SK-N-SH (cell line): Measurements from ENCODE around the gene ELOA. TPM values are rescaled to one million over a fixed set of nuclear protein-coding genes. Genes with fewer than 3 reads are reported as not detected.

Source experiments
- CTCF ChIA-PET: fragments of 300-600, 350-600 bp; formaldehyde crosslinking; extraction: SDS; loops from one replicate; lab custom pipeline; 2021; lab: Yijun Ruan, JAX
- POLR2A ChIA-PET: fragments of 350-600 bp; sonication (Branson Sonifier 250); formaldehyde crosslinking; extraction: SDS; loops from one replicate; lab custom pipeline; 2020; ENCODE audit warnings: antibody characterized with exemption, inconsistent platforms; lab: Yijun Ruan, JAX
- DNase-seq: peaks from one replicate; pipeline ENCODE4 v3.0.0; 2012
- H2AFZ ChIP-seq: fragments of 200-600 bp; sonication (generic); 2 replicates; pipeline ENCODE4 v1.8.1; 2016; ENCODE audit warnings: antibody characterized with exemption, mild to moderate bottlenecking, low read depth
- H3F3A ChIP-seq: fragments of 200-600 bp; sonication (generic); replicated peaks from 2 replicates; pipeline ENCODE3; 2016; ENCODE audit warnings: antibody characterized with exemption, mild to moderate bottlenecking; ENCODE audit not compliant: insufficient read depth
- H3K27ac ChIP-seq, 2 experiments: fragments of 200-500 bp in 1 of 2; fragments of 200-600 bp in 1 of 2; sonication (Bioruptor generic) in 1 of 2; sonication (generic), shearing (Covaris generic) in 1 of 2; 2 replicates each; pipeline versions ENCODE4 v1.5.1 to v1.6.1; 2014 to 2016; ENCODE audit warnings: low read depth in 2 of 2, inconsistent platforms in 1 of 2, low read length in 1 of 2, mild to moderate bottlenecking in 1 of 2, mixed read lengths in 1 of 2
- H3K27me3 ChIP-seq: fragments of 200-600 bp; sonication (generic), shearing (Covaris generic); 2 replicates; pipeline ENCODE4 v1.6.1; 2016; ENCODE audit warnings: mixed run types; ENCODE audit not compliant: insufficient read depth
- H3K36me3 ChIP-seq, 2 experiments: fragments of 200-500 bp in 1 of 2; fragments of 200-600 bp in 1 of 2; sonication (Bioruptor generic) in 1 of 2; sonication (generic) in 1 of 2; replicated peaks in 1 of 2; 2 replicates each; pipeline versions ENCODE3 to v1.5.1; 2014 to 2016; ENCODE audit warnings: low read length in 1 of 2, mild to moderate bottlenecking in 1 of 2; ENCODE audit not compliant: insufficient read depth in 2 of 2, control insufficient read depth in 1 of 2
- H3K4me1 ChIP-seq, 2 experiments: fragments of 200-500 bp in 1 of 2; fragments of 200-600 bp in 1 of 2; sonication (Bioruptor generic) in 1 of 2; sonication (generic), shearing (Covaris generic) in 1 of 2; 2 replicates each; pipeline versions ENCODE4 v1.5.1 to v1.6.1; 2014 to 2016; ENCODE audit warnings: low read depth in 1 of 2, low read length in 1 of 2, mixed run types in 1 of 2; ENCODE audit not compliant: insufficient read depth in 2 of 2, control insufficient read depth in 1 of 2
- H3K4me2 ChIP-seq: fragments of 200-600 bp; sonication (generic), shearing (Covaris generic); 2 replicates; pipeline ENCODE4 v1.6.1; 2017; ENCODE audit warnings: mixed run types
- H3K4me3 ChIP-seq, 2 experiments: fragments of 200-500 bp in 1 of 2; fragments of 200-600 bp in 1 of 2; sonication (Bioruptor generic) in 1 of 2; sonication (generic), shearing (Covaris generic) in 1 of 2; 2 replicates each; pipeline versions ENCODE4 v1.5.1 to v1.8.1; 2014 to 2016; ENCODE audit warnings: low read depth in 2 of 2, inconsistent platforms in 1 of 2, low read length in 1 of 2, mild to moderate bottlenecking in 1 of 2, mixed read lengths in 1 of 2, moderate library complexity in 1 of 2
- H3K79me2 ChIP-seq: fragments of 200-600 bp; sonication (generic); 2 replicates; pipeline ENCODE4 v1.8.1; 2017; ENCODE audit warnings: mild to moderate bottlenecking; ENCODE audit not compliant: insufficient read depth
- H3K9ac ChIP-seq: fragments of 200-600 bp; sonication (generic); 2 replicates; pipeline ENCODE4 v1.6.1; 2017; ENCODE audit warnings: mixed run types
- H3K9me2 ChIP-seq: fragments of 200-600 bp; sonication (generic); 2 replicates; pipeline ENCODE4 v1.6.1; 2017; ENCODE audit warnings: mixed run types
- H3K9me3 ChIP-seq: fragments of 200-600 bp; sonication (generic); 2 replicates; pipeline ENCODE4 v1.6.1; 2017; ENCODE audit warnings: mixed run types, mild to moderate bottlenecking, moderate library complexity
- H4K20me1 ChIP-seq: fragments of 200-600 bp; sonication (generic); 2 replicates; pipeline ENCODE4 v1.6.1; 2017; ENCODE audit warnings: mild to moderate bottlenecking, mixed run types; ENCODE audit not compliant: insufficient read depth
- CHD2 ChIP-seq: fragments of 150-350 bp; IDR thresholded peaks from 2 replicates; pipeline ENCODE4 v1.6.1; 2018; ENCODE audit warnings: low read length; ENCODE audit not compliant: partially characterized antibody
- EP300 ChIP-seq, 2 experiments: IDR thresholded peaks; 2 replicates each; pipeline versions ENCODE4 v1.4.0 to v1.6.1; 2012; ENCODE audit warnings: borderline replicate concordance in 1 of 2, low read depth in 1 of 2, low read length in 1 of 2
- EZH2phosphoT487 ChIP-seq: fragments of 200-600 bp; sonication (generic); IDR thresholded peaks from 2 replicates; pipeline ENCODE4 v1.6.1; 2017; ENCODE audit warnings: low read depth, mixed run types, mild to moderate bottlenecking, antibody characterized with exemption, moderate library complexity, borderline replicate concordance
- FOXJ3 ChIP-seq: sonication (generic); formaldehyde crosslinking; IDR thresholded peaks from 2 replicates; pipeline ENCODE4 v1.5.1; 2020; ENCODE audit warnings: mild to moderate bottlenecking, missing genetic modification reagents
- FOXM1 ChIP-seq: IDR thresholded peaks from 2 replicates; pipeline ENCODE4 v1.4.0; 2012; ENCODE audit warnings: low read depth, mild to moderate bottlenecking
- GATA2 ChIP-seq: sonication (generic); formaldehyde crosslinking; IDR thresholded peaks from 2 replicates; pipeline ENCODE4 v1.5.0; 2020; ENCODE audit warnings: mild to moderate bottlenecking, missing genetic modification reagents
- JUND ChIP-seq: IDR thresholded peaks from 2 replicates; pipeline ENCODE4 v1.4.0; 2012
- MXI1 ChIP-seq: IDR thresholded peaks from 2 replicates; pipeline ENCODE4 v1.6.1; 2012; ENCODE audit warnings: mild to moderate bottlenecking, low read depth, low read length, improper control_type of control experiment
- POLR2AphosphoS5 ChIP-seq: IDR thresholded peaks from 2 replicates; pipeline ENCODE4 v1.6.1; 2012; ENCODE audit warnings: low read depth, low read length
- SIN3A ChIP-seq: IDR thresholded peaks from 2 replicates; pipeline ENCODE4 v1.6.1; 2012; ENCODE audit warnings: low read depth, mild to moderate bottlenecking, low read length, moderate library complexity, borderline replicate concordance
- TCF12 ChIP-seq: IDR thresholded peaks from 2 replicates; pipeline ENCODE4 v1.4.0; 2012
- TEAD4 ChIP-seq: IDR thresholded peaks from 2 replicates; pipeline ENCODE4 v1.4.0; 2012; ENCODE audit warnings: mild to moderate bottlenecking, borderline replicate concordance; ENCODE audit not compliant: insufficient read depth
- YY1 ChIP-seq: IDR thresholded peaks from 2 replicates; pipeline ENCODE4 v1.4.0; 2012; ENCODE audit warnings: low read depth, mild to moderate bottlenecking
- WGBS: methylation state at CpG from one replicate; pipeline ENCODE4 v1.1.6; 2017; ENCODE audit warnings: low lambda C conversion rate; 5-methylcytosine and 5-hydroxymethylcytosine counted together
- polyA plus RNA-seq, 3 experiments: library from polyadenylated mRNA; depleted of rRNA; stranded (reverse); fragments of >200 nt; gene quantifications; 2 replicates each; pipeline ENCODE4 v1.2.3, GENCODE V29; 2012
- TF ChIP-seq, protein P1 (sequence below): IDR thresholded peaks from 2 replicates; pipeline ENCODE4 v1.6.1; 2012; ENCODE audit warnings: mild to moderate bottlenecking, low read depth, low read length, moderate library complexity
- TF ChIP-seq, protein P2 (sequence below): fragments of 150-350 bp; IDR thresholded peaks from 2 replicates; pipeline ENCODE4 v1.6.1; 2016; ENCODE audit warnings: mild to moderate bottlenecking, low read depth, low read length
- TF ChIP-seq, protein P3 (sequence below): IDR thresholded peaks from 2 replicates; pipeline ENCODE4; 2012
- TF ChIP-seq, protein P4 (sequence below): IDR thresholded peaks from 2 replicates; pipeline ENCODE4 v1.4.0; 2012; ENCODE audit warnings: low read depth
- TF ChIP-seq, protein P5 (sequence below): fragments of 200-600 bp; sonication (generic); IDR thresholded peaks from 2 replicates; pipeline ENCODE4 v1.6.1; 2017; ENCODE audit warnings: antibody characterized with exemption, mild to moderate bottlenecking, moderate library complexity
- TF ChIP-seq, protein P6 (sequence below): IDR thresholded peaks from 2 replicates; pipeline ENCODE4 v1.4.0; 2012; ENCODE audit warnings: low read depth, borderline replicate concordance
- TF ChIP-seq, protein P7 (sequence below): IDR thresholded peaks from 2 replicates; pipeline ENCODE4 v1.4.0; 2012; ENCODE audit warnings: low read depth, borderline replicate concordance

ELOA gene
- polyA plus RNA-seq, 1 of the 3 experiments (the other 2 are of a cell fraction): 14.5 TPM

DNA sequence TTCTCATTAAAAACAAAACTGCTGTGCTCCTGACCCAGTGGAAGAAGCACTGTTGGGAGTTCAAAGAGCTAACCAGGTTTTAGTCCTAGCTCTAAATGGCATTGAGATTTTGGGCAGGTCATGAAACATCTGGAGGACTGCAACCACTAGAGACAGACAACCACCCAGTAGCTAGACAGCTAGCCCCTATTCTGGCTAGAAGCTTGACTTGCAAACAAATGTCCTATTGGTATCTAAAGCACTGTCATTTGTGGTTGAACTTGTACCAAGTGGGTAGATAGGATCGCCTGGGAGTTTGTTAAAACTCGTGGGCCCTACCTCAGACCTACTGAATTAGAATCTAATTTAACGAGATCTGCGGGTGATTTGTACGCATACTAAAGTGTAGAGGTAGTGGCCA lies 44.8 kb upstream of the ELOA start:
- Histone ChIP-seq H3K4me3 (no peak overlapping the region), H3K27ac (no peak overlapping the region), H3F3A (peaks cover 35% of the 10 kb centered on the region), H3K9ac (no peak overlapping the region), H3K36me3 (peaks cover 83 to 93% of the 10 kb centered on the region in 2 experiments), H4K20me1 (peaks cover 98% of the 10 kb centered on the region), H3K4me2 (no peak overlapping the region), H3K79me2 (peaks cover 97% of the 10 kb centered on the region), H3K4me1 (peaks cover 14 to 29% of the 10 kb centered on the region in 2 experiments; a peak in 3 of 4 replicates), H3K27me3 (no peaks in the 10 kb centered on the region), H3K9me2 (no peaks in the 10 kb centered on the region), H3K9me3 (no peaks in the 10 kb centered on the region), H2AFZ (no peak overlapping the region)
- ChIA-PET POLR2A (no interaction called here), CTCF (interaction anchor here (1.1 to 1.3 kb wide), 2 partner anchors 18 to 47 kb away, joined by 4 to 6 read pairs; no protein-coding TSS in a partner anchor)
- TF ChIP-seq GATA2 (CRISPR knock-in tag) (no peak), YY1 (no peak), FOXM1 (no peak), POLR2AphosphoS5 (no peak; the same call in 1 of the 2 replicates), FOXJ3 (CRISPR knock-in tag) (no peak), MXI1 (no peak), SIN3A (no peak), TEAD4 (no peak), CHD2 (no peak), EZH2phosphoT487 (no peak), EP300 (IDR thresholded peaks at IDR 0.05; ENCODE audit: borderline replicate concordance in 1 of 2, low read depth in 1 of 2, low read length in 1 of 2) (no peak), JUND (no peak), TCF12 (no peak)
- TF ChIP-seq, protein P1, sequence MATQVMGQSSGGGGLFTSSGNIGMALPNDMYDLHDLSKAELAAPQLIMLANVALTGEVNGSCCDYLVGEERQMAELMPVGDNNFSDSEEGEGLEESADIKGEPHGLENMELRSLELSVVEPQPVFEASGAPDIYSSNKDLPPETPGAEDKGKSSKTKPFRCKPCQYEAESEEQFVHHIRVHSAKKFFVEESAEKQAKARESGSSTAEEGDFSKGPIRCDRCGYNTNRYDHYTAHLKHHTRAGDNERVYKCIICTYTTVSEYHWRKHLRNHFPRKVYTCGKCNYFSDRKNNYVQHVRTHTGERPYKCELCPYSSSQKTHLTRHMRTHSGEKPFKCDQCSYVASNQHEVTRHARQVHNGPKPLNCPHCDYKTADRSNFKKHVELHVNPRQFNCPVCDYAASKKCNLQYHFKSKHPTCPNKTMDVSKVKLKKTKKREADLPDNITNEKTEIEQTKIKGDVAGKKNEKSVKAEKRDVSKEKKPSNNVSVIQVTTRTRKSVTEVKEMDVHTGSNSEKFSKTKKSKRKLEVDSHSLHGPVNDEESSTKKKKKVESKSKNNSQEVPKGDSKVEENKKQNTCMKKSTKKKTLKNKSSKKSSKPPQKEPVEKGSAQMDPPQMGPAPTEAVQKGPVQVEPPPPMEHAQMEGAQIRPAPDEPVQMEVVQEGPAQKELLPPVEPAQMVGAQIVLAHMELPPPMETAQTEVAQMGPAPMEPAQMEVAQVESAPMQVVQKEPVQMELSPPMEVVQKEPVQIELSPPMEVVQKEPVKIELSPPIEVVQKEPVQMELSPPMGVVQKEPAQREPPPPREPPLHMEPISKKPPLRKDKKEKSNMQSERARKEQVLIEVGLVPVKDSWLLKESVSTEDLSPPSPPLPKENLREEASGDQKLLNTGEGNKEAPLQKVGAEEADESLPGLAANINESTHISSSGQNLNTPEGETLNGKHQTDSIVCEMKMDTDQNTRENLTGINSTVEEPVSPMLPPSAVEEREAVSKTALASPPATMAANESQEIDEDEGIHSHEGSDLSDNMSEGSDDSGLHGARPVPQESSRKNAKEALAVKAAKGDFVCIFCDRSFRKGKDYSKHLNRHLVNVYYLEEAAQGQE: no peak
- TF ChIP-seq, protein P2, sequence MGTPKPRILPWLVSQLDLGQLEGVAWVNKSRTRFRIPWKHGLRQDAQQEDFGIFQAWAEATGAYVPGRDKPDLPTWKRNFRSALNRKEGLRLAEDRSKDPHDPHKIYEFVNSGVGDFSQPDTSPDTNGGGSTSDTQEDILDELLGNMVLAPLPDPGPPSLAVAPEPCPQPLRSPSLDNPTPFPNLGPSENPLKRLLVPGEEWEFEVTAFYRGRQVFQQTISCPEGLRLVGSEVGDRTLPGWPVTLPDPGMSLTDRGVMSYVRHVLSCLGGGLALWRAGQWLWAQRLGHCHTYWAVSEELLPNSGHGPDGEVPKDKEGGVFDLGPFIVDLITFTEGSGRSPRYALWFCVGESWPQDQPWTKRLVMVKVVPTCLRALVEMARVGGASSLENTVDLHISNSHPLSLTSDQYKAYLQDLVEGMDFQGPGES: no peak
- TF ChIP-seq, protein P3, sequence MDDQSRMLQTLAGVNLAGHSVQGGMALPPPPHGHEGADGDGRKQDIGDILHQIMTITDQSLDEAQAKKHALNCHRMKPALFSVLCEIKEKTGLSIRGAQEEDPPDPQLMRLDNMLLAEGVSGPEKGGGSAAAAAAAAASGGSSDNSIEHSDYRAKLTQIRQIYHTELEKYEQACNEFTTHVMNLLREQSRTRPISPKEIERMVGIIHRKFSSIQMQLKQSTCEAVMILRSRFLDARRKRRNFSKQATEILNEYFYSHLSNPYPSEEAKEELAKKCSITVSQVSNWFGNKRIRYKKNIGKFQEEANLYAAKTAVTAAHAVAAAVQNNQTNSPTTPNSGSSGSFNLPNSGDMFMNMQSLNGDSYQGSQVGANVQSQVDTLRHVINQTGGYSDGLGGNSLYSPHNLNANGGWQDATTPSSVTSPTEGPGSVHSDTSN: no peak
- TF ChIP-seq, protein P4, sequence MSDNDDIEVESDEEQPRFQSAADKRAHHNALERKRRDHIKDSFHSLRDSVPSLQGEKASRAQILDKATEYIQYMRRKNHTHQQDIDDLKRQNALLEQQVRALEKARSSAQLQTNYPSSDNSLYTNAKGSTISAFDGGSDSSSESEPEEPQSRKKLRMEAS: no peak
- TF ChIP-seq, protein P5, sequence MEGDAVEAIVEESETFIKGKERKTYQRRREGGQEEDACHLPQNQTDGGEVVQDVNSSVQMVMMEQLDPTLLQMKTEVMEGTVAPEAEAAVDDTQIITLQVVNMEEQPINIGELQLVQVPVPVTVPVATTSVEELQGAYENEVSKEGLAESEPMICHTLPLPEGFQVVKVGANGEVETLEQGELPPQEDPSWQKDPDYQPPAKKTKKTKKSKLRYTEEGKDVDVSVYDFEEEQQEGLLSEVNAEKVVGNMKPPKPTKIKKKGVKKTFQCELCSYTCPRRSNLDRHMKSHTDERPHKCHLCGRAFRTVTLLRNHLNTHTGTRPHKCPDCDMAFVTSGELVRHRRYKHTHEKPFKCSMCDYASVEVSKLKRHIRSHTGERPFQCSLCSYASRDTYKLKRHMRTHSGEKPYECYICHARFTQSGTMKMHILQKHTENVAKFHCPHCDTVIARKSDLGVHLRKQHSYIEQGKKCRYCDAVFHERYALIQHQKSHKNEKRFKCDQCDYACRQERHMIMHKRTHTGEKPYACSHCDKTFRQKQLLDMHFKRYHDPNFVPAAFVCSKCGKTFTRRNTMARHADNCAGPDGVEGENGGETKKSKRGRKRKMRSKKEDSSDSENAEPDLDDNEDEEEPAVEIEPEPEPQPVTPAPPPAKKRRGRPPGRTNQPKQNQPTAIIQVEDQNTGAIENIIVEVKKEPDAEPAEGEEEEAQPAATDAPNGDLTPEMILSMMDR: no peak
- TF ChIP-seq, protein P6, sequence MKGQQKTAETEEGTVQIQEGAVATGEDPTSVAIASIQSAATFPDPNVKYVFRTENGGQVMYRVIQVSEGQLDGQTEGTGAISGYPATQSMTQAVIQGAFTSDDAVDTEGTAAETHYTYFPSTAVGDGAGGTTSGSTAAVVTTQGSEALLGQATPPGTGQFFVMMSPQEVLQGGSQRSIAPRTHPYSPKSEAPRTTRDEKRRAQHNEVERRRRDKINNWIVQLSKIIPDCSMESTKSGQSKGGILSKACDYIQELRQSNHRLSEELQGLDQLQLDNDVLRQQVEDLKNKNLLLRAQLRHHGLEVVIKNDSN: no peak
- TF ChIP-seq, protein P7, sequence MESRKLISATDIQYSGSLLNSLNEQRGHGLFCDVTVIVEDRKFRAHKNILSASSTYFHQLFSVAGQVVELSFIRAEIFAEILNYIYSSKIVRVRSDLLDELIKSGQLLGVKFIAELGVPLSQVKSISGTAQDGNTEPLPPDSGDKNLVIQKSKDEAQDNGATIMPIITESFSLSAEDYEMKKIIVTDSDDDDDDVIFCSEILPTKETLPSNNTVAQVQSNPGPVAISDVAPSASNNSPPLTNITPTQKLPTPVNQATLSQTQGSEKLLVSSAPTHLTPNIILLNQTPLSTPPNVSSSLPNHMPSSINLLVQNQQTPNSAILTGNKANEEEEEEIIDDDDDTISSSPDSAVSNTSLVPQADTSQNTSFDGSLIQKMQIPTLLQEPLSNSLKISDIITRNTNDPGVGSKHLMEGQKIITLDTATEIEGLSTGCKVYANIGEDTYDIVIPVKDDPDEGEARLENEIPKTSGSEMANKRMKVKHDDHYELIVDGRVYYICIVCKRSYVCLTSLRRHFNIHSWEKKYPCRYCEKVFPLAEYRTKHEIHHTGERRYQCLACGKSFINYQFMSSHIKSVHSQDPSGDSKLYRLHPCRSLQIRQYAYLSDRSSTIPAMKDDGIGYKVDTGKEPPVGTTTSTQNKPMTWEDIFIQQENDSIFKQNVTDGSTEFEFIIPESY: no peak
- DNase-seq: no peak
- 92% methylated on average over 5 of the region's 5 CpGs for WGBS
